Mucosa of stomach (tissue), 1 donor: Measurements from ENCODE around the gene SRC.

Source experiments
- H3K27me3 ChIP-seq: one replicate; pipeline ENCODE4 v1.7.0; 2013; ENCODE audit warnings: mild to moderate bottlenecking, low read length; ENCODE audit not compliant: control insufficient read depth, insufficient read depth
- H3K36me3 ChIP-seq: one replicate; pipeline ENCODE4 v1.7.0; 2013; ENCODE audit warnings: low read length; ENCODE audit not compliant: control insufficient read depth, insufficient read depth
- H3K4me1 ChIP-seq: one replicate; pipeline ENCODE4 v1.7.0; 2013; ENCODE audit warnings: mild to moderate bottlenecking, low read length; ENCODE audit not compliant: control insufficient read depth, insufficient read depth
- H3K4me3 ChIP-seq: one replicate; pipeline ENCODE4 v1.7.0; 2013; ENCODE audit warnings: low read length
- H3K9ac ChIP-seq: one replicate; pipeline ENCODE4 v1.7.0; 2013; ENCODE audit warnings: mild to moderate bottlenecking, low read length, moderate library complexity
- H3K9me3 ChIP-seq: one replicate; pipeline ENCODE4 v1.7.0; 2013; ENCODE audit warnings: mild to moderate bottlenecking, low read length, moderate library complexity; ENCODE audit not compliant: control insufficient read depth
- donor health status: Pancreatic carcinoma.

Gene SRC

DNA sequence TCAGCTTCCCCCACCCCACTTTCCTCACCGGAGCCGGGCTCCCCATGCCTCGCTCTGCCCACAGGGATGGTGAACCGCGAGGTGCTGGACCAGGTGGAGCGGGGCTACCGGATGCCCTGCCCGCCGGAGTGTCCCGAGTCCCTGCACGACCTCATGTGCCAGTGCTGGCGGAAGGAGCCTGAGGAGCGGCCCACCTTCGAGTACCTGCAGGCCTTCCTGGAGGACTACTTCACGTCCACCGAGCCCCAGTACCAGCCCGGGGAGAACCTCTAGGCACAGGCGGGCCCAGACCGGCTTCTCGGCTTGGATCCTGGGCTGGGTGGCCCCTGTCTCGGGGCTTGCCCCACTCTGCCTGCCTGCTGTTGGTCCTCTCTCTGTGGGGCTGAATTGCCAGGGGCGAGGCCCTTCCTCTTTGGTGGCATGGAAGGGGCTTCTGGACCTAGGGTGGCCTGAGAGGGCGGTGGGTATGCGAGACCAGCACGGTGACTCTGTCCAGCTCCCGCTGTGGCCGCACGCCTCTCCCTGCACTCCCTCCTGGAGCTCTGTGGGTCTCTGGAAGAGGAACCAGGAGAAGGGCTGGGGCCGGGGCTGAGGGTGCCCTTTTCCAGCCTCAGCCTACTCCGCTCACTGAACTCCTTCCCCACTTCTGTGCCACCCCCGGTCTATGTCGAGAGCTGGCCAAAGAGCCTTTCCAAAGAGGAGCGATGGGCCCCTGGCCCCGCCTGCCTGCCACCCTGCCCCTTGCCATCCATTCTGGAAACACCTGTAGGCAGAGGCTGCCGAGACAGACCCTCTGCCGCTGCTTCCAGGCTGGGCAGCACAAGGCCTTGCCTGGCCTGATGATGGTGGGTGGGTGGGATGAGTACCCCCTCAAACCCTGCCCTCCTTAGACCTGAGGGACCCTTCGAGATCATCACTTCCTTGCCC, 57.4 kb downstream of the SRC start:
- Histone ChIP-seq H3K9me3 (no peaks in the 10 kb centered on the region), H3K36me3 (peaks cover 29% of the 10 kb centered on the region), H3K4me3 (no peak overlapping the region), H3K27me3 (peaks cover 20% of the 10 kb centered on the region), H3K4me1 (peaks cover 8% of the 10 kb centered on the region), H3K9ac (no peak overlapping the region)

DNA sequence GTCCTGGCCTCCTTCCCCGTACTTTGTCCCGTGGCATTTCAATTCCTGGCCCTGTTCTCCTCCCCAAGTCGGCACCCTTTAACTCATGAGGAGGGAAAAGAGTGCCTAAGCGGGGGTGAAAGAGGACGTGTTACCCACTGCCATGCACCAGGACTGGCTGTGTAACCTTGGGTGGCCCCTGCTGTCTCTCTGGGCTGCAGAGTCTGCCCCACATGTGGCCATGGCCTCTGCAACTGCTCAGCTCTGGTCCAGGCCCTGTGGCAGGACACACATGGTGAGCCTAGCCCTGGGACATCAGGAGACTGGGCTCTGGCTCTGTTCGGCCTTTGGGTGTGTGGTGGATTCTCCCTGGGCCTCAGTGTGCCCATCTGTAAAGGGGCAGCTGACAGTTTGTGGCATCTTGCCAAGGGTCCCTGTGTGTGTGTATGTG, 58.5 kb downstream of the SRC start:
- Histone ChIP-seq H3K36me3 (peaks cover 23% of the 10 kb centered on the region), H3K9me3 (no peaks in the 10 kb centered on the region), H3K27me3 (peaks cover 30% of the 10 kb centered on the region), H3K9ac (no peak overlapping the region), H3K4me3 (no peak overlapping the region), H3K4me1 (peaks cover 8% of the 10 kb centered on the region)

DNA sequence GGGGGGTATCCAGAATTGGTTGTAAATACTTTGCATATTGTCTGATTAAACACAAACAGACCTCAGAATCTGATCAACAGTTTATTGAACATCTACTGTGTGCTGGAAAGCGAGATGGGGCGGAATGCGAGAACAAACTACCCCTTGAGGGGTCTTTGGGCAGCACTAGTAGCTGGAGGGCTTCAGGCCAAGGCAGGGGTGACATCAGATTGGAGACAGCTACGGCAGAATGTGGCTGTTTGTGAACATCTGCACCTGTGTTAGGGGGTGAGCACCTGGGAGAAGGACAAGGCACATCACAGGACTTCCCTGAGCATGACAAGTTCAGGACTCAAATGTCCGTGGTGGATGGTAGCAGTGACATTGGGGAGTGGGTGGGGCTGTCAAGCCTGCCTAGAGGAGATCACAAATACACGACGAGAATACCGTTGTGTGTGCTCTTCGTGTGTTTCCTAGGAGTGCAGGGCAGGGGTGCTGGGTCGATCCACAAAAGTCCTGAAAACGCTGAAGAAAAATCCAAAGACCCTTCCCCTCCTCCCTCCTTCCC, 59.5 kb downstream of the SRC start:
- no peak overlapping the region for H3K4me3 ChIP-seq
- H3K9me3 ChIP-seq = no peaks in the 10 kb centered on the region
- H3K9ac ChIP-seq = no peak overlapping the region
- peaks cover 8% of the 10 kb centered on the region for H3K4me1 ChIP-seq
- peaks cover 30% of the 10 kb centered on the region for H3K27me3 ChIP-seq
- peaks cover 19% of the 10 kb centered on the region for H3K36me3 ChIP-seq

DNA sequence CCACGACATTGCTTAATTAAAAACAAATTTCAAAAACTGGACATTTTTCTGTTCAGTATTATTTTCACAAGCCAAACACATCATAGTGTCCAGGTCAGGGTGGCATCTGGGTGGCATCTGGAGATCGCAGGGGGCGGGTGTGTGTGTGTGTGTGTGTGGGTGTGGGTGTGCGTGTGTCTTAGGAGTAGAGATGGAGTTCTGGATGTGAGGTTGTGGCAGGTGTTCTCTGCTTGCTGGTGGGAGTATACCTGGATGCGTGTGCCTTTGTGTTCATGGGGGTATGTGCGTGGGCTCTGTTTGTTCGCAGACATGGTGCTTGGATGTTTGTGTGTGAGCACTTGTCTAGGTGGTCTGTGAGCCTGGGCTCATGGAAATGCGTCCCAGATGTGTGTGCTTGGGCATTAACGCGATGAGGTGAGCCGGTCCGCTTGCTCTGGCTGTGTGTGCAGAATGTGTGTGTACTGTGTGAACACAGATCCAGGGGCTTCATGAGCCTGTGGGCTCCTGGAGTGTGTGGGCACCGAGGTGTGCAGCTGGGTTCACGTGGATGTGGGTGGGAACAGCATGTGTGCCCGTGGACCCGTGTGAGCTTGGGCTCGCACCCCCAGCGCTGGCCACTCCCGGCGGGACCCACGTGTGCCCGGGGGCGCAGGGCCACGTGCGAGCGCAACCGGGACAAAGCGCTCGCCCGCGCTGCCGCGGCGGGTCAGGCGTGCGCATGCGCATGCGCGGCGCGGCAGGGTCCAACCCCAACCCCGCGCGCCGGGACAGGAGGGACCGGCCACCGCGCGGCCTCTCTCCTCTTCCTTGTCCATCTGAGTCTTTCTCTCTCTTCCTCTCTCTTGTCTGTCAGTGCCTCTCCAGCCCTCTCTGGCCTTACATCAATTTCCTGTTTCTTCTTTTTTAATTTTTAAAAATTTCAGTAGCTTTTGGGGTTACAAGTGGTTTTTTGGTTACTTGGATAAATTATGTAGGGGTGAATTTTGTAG, 60.4 kb downstream of the SRC start:
- Histone ChIP-seq H3K4me1 (peaks cover 8% of the 10 kb centered on the region), H3K36me3 (peaks cover 16% of the 10 kb centered on the region), H3K9me3 (no peaks in the 10 kb centered on the region), H3K27me3 (peaks cover 37% of the 10 kb centered on the region), H3K4me3 (peak overlapping the region; percentile 28), H3K9ac (peak overlapping the region; percentile 41)

DNA sequence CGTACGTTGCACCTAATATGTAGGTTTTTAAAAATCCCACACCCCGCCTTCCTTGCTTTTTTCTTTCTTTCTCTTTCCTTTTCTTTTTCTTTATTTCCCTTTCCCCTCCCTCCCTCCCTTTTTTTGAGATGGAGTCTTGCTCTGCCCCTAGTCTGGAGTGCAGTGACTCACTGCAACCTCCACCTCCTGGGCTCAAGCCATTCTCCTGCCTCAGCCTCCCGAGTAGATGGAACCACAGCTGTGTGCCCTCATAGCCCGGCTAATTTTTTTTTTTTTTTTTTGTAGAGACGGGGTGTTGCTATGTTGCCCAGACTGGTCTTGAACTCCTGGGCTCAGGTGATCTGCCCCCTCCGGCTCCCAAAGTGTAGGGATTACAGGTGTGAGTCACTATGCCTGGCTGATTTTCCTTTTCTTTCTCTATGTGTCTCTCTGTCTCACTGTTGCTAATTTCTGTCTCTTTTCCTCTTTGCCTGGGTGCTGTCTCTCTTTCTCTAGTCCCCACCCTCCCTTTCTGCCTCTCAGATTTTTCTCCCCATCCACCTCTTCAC, 61.2 kb downstream of the SRC start:
- Histone ChIP-seq H3K4me1 (peaks cover 8% of the 10 kb centered on the region), H3K4me3 (peak overlapping the region; percentile 28), H3K9me3 (no peaks in the 10 kb centered on the region), H3K9ac (peak overlapping the region; percentile 41), H3K27me3 (peaks cover 38% of the 10 kb centered on the region), H3K36me3 (peaks cover 8% of the 10 kb centered on the region)

DNA sequence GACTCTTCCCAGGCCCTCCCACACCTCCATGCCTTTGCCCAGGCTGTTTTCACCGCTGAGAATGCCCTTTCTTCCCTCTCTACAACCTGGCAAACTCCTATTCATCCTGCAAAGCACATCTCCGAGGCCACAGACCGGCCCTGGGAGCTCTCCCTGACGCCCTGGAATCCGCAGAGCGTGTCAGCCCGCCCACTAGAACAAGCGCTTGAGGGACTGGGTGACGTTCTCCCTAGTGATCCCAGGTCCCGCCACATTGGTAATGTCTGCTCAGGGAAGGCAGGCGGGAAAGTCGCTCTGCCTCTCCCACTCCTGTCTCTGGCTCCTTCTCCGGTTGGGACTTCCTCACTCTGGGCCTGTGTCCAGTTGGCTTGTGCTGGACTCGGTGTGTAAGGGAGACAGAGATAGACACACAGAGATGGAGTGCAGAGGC, 61.6 kb downstream of the SRC start:
- Histone ChIP-seq H3K27me3 (peaks cover 38% of the 10 kb centered on the region), H3K9ac (no peak overlapping the region), H3K4me3 (no peak overlapping the region), H3K9me3 (no peaks in the 10 kb centered on the region), H3K4me1 (peaks cover 8% of the 10 kb centered on the region), H3K36me3 (peaks cover 3% of the 10 kb centered on the region)

DNA sequence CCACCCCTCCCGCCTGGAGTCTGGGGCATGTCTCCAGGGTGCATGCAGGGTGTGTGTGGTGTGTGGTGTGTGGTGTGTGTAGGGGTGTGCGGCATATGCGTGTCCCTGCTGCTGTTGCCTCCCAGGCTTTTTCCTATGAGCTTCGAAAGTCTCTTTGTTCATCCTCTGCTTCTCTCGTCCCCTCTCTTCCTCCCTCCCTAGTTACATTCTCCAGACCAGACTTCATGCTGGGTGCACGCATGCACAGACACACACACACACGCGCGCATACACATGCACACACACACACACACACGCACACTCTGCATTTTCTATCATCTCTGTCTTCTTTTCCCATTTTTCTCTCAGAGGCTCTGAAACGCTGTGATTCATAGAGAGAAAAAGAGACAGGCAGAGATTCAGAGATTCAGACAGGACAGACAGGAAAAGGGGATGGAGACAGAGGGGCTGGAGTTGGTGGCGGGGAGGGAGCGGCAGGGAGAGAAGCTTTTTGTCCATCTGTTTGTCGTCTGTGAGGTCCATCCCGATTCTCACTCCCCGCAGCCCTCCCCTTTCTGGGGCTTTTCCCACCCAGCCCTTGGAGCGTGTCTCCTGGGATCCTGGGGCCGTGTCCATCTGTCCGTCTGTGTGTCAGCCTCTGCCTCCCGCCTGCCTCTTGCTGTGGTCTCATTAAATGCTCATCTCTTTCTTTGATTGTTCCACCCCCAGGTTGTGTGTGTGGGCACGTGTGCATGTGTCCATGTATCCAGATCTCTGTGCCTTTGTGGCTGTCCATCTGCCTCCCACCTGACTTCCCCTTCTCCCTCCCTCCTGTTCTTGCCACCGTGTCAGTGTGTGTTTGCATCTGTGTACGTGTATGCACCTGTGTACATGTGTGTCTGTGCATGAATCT, 62.6 kb downstream of the SRC start:
- Histone ChIP-seq H3K9ac (no peak overlapping the region), H3K4me1 (peaks cover 8% of the 10 kb centered on the region), H3K27me3 (peaks cover 46% of the 10 kb centered on the region), H3K4me3 (no peak overlapping the region), H3K36me3 (no peaks in the 10 kb centered on the region), H3K9me3 (no peaks in the 10 kb centered on the region)

DNA sequence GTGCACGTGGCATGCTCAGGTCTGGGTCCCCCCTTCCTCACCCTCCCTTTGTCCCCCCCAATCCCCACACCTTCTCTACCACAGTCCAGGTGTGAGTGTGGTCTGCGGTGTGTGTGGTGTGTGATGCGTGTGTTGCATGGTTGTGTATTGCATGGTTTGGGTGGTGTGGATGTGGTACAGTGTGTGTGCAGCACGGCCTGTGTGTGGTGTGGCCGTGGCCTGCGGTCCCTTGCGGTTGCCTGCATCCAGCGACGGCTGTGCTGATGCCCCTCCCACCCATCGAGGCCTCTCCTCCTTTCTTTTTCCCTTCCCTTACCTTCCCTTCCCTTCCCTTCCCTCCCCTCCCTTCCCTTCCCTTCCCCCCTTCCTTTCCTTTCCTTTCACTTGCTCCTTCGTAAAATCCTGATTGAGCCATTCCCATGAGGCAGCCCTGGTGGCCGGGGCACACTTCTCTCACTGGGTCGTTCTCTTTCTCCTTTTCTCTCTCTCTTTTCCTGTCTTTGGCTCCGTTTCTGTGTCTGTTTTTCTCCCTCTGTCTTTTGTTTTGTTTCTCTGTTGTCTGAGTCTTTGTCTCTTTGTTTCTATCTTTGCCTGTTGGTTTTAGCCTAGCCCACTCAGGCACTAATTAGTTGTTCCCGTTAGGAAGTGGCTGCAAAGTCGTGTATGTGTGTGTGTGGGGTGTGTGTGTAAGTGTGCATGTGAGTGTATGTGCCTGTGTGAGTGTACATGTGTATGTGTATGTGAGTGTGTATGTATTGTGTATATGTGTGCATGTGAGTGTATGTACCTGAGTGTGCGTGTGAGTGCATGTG, 65.7 kb downstream of the SRC start:
- Histone ChIP-seq H3K4me1 (peaks cover 1% of the 10 kb centered on the region), H3K36me3 (no peaks in the 10 kb centered on the region), H3K27me3 (peaks cover 60% of the 10 kb centered on the region), H3K4me3 (no peak overlapping the region), H3K9ac (no peak overlapping the region), H3K9me3 (no peaks in the 10 kb centered on the region)

DNA sequence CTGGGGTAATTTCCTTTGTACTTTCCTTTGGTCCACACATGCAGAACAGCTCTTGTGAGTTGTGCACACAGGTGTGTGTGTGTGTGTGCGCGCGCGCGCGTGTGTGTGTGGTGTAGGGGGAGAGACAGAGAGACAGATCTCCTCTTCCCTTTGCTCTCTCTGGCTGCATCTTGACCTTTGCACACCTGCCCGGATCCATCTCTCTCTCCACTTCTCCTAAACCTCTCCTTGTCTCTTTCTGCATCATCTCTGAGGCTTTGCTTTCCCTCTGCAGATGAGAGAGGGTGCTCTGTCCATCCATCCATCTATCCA, 67.0 kb downstream of the SRC start:
- H3K36me3 ChIP-seq = no peaks in the 10 kb centered on the region
- H3K9ac ChIP-seq = no peak overlapping the region
- H3K27me3 ChIP-seq = peaks cover 60% of the 10 kb centered on the region
- no peaks in the 10 kb centered on the region for H3K9me3 ChIP-seq
- H3K4me1 ChIP-seq = no peaks in the 10 kb centered on the region
- H3K4me3 ChIP-seq = no peak overlapping the region

DNA sequence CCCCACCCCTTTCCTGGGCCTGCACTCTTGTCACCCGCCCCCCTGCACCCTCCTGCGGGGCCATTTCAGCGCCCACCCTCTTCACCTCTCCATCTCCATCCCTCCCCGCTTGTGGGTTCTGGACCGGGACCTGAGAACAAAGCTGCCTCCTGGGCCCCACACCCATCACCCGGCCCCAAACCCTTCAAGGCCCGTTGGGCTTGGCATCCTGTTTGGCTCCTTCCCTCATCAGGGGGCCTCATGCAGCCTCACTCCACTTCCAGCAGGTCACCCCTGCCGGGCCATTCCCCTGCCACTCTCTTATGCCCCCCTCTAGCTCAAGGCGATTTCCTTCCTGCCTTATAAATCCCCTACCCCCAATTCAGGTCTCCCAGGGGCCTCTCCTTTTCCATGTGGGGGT, 67.4 kb downstream of the SRC start:
- no peak overlapping the region for H3K4me3 ChIP-seq
- H3K36me3 ChIP-seq = no peaks in the 10 kb centered on the region
- no peaks in the 10 kb centered on the region for H3K4me1 ChIP-seq
- H3K27me3 ChIP-seq = peaks cover 60% of the 10 kb centered on the region
- no peak overlapping the region for H3K9ac ChIP-seq
- H3K9me3 ChIP-seq = no peaks in the 10 kb centered on the region
